H1 (cell line): ENCODE results near the gene TDO2. TPM values are rescaled to one million over a fixed set of nuclear protein-coding genes. Genes with fewer than 3 reads are reported as not detected.

Source experiments
- CTCF ChIA-PET: fragments of 300-600 bp; sonication (Branson Sonifier 250); formaldehyde crosslinking; loops from one replicate; lab custom pipeline; 2021; ENCODE audit not compliant: partially characterized antibody; lab: Charles Lee
- POLR2A ChIA-PET: fragments of 300-600 bp; sonication (Branson Sonifier 250); formaldehyde crosslinking; loops from one replicate; lab custom pipeline; 2021; ENCODE audit warnings: inconsistent platforms; ENCODE audit not compliant: partially characterized antibody; lab: Charles Lee
- DNase-seq, 2 experiments: peaks; one replicate each; pipeline versions ENCODE4 v3.0.0 to v3.0.0-alpha.2; 2010 to 2022; ENCODE audit warnings: low spot score in 2 of 2, low read depth in 1 of 2, mixed read lengths in 1 of 2
- FAIRE-seq: peaks from 2 replicates; lab custom pipeline; 2011; peaks lifted over from hg19 to GRCh38; lab: Jason Lieb, UNC
- H2AFZ ChIP-seq: 2 replicates; pipeline ENCODE4 v1.8.1; 2012; ENCODE audit warnings: low read length, inconsistent platforms
- H2AK5ac ChIP-seq: 2 replicates; pipeline ENCODE4 v1.6.1; 2013; ENCODE audit warnings: low read depth, low read length
- H2BK120ac ChIP-seq: replicated peaks from 2 replicates; pipeline ENCODE3; 2013; ENCODE audit warnings: low read depth, low read length, inconsistent platforms
- H2BK12ac ChIP-seq: 2 replicates; pipeline ENCODE4 v1.6.1; 2013; ENCODE audit warnings: low read depth, low read length
- H2BK15ac ChIP-seq: 2 replicates; pipeline ENCODE4 v1.6.1; 2013; ENCODE audit warnings: low read length
- H2BK20ac ChIP-seq: 2 replicates; pipeline ENCODE4 v1.6.1; 2013; ENCODE audit warnings: low read length
- H2BK5ac ChIP-seq: 2 replicates; pipeline ENCODE4 v1.6.1; 2013; ENCODE audit warnings: low read depth, low read length
- H3K14ac ChIP-seq: 2 replicates; pipeline ENCODE4 v1.6.1; 2013; ENCODE audit warnings: inconsistent platforms; ENCODE audit not compliant: insufficient read length
- H3K18ac ChIP-seq: 2 replicates; pipeline ENCODE4 v1.6.1; 2013; ENCODE audit warnings: low read length; ENCODE audit errors: extremely low read depth
- H3K23ac ChIP-seq: 2 replicates; pipeline ENCODE4 v1.6.1; 2013; ENCODE audit warnings: inconsistent platforms; ENCODE audit not compliant: insufficient read length
- H3K23me2 ChIP-seq: 2 replicates; pipeline ENCODE4 v1.6.1; 2013; ENCODE audit warnings: low read depth, low read length
- H3K27ac ChIP-seq: 2 replicates; pipeline ENCODE4 v1.6.1; 2011; ENCODE audit warnings: low read depth, low read length, inconsistent platforms
- H3K27me3 ChIP-seq, 4 experiments: replicated peaks in 1 of 4; 1 replicate in 1 of 4; 2 replicates in 3 of 4; pipeline versions ENCODE4 v1.6.1 to v1.8.1; 2011 to 2013; ENCODE audit warnings: low read length in 3 of 4, mild to moderate bottlenecking in 3 of 4, inconsistent platforms in 2 of 4, mixed read lengths in 2 of 4, moderate library complexity in 1 of 4; ENCODE audit not compliant: control insufficient read depth in 3 of 4, insufficient read depth in 3 of 4; ENCODE audit errors: extremely low read depth in 1 of 4
- H3K36me3 ChIP-seq, 4 experiments: 2 replicates each; pipeline versions ENCODE4 v1.6.1 to v1.8.1; 2011 to 2013; ENCODE audit warnings: mild to moderate bottlenecking in 4 of 4, low read length in 3 of 4, moderate library complexity in 2 of 4, control low read depth in 1 of 4, inconsistent platforms in 1 of 4; ENCODE audit not compliant: insufficient read depth in 4 of 4, control insufficient read depth in 2 of 4
- H3K4ac ChIP-seq: replicated peaks from 2 replicates; pipeline ENCODE3; 2013; ENCODE audit warnings: low read length, low read depth, mixed read lengths, inconsistent platforms; ENCODE audit not compliant: insufficient read length
- H3K4me1 ChIP-seq, 4 experiments: replicated peaks in 1 of 4; 1 replicate in 1 of 4; 2 replicates in 3 of 4; pipeline versions ENCODE4 v1.6.1 to v1.8.1; 2011 to 2013; ENCODE audit warnings: low read length in 3 of 4, inconsistent platforms in 2 of 4, mixed read lengths in 1 of 4; ENCODE audit not compliant: insufficient read depth in 4 of 4, control insufficient read depth in 3 of 4
- H3K4me2 ChIP-seq, 2 experiments: 2 replicates each; pipeline versions ENCODE4 v1.6.1 to v1.8.1; 2011 to 2013; ENCODE audit warnings: low read depth in 2 of 2, low read length in 2 of 2, control low read depth in 1 of 2, inconsistent platforms in 1 of 2, mild to moderate bottlenecking in 1 of 2; ENCODE audit not compliant: insufficient read depth in 1 of 2
- H3K4me3 ChIP-seq, 4 experiments: fragments of 200-600, 300-600 bp in 1 of 4; sonication (generic), shearing (Covaris generic), sonication (Bioruptor Twin) in 1 of 4; 2 replicates each; pipeline versions ENCODE4 v1.5.1 to v1.8.1; 2011 to 2016; ENCODE audit warnings: low read length in 4 of 4, low read depth in 3 of 4, control low read depth in 2 of 4, inconsistent platforms in 2 of 4, mild to moderate bottlenecking in 2 of 4, mixed read lengths in 1 of 4, moderate library complexity in 1 of 4; ENCODE audit not compliant: insufficient read depth in 2 of 4; ENCODE audit errors: extremely low read depth in 1 of 4
- H3K56ac ChIP-seq: replicated peaks from 2 replicates; pipeline ENCODE3; 2013; ENCODE audit warnings: low read depth, mild to moderate bottlenecking, mixed read lengths, low read length, inconsistent platforms; ENCODE audit not compliant: insufficient read length
- H3K79me1 ChIP-seq: 2 replicates; pipeline ENCODE4 v1.6.1; 2013; ENCODE audit warnings: low read depth, low read length, control low read depth
- H3K79me2 ChIP-seq, 2 experiments: 2 replicates each; pipeline versions ENCODE4 v1.6.1 to v1.8.1; 2012 to 2013; ENCODE audit warnings: low read length in 2 of 2, mild to moderate bottlenecking in 2 of 2, inconsistent platforms in 1 of 2; ENCODE audit not compliant: insufficient read depth in 2 of 2, control insufficient read depth in 1 of 2
- H3K9ac ChIP-seq, 4 experiments: replicated peaks in 1 of 4; 1 replicate in 1 of 4; 2 replicates in 3 of 4; pipeline versions ENCODE4 v1.6.1 to v1.8.1; 2011 to 2013; ENCODE audit warnings: low read depth in 3 of 4, low read length in 3 of 4, control low read depth in 2 of 4, mild to moderate bottlenecking in 2 of 4, moderate library complexity in 2 of 4, inconsistent platforms in 1 of 4; ENCODE audit errors: extremely low read depth in 1 of 4
- H3K9me3 ChIP-seq, 2 experiments: 2 replicates each; pipeline versions ENCODE4 v1.6.1 to v1.8.1; 2012 to 2013; ENCODE audit warnings: mild to moderate bottlenecking in 2 of 2, moderate library complexity in 2 of 2, control low read depth in 1 of 2, inconsistent platforms in 1 of 2, low read depth in 1 of 2, low read length in 1 of 2, mixed read lengths in 1 of 2; ENCODE audit not compliant: insufficient read depth in 2 of 2
- H4K20me1 ChIP-seq, 2 experiments: replicated peaks in 1 of 2; 2 replicates each; pipeline versions ENCODE3 to v1.8.1; 2011 to 2013; ENCODE audit warnings: inconsistent platforms in 2 of 2, low read length in 2 of 2, mild to moderate bottlenecking in 1 of 2; ENCODE audit not compliant: insufficient read depth in 2 of 2, control insufficient read depth in 1 of 2
- H4K5ac ChIP-seq: 2 replicates; pipeline ENCODE4 v1.6.1; 2013; ENCODE audit warnings: low read length, low read depth, mixed read lengths, inconsistent platforms; ENCODE audit not compliant: insufficient read length
- H4K8ac ChIP-seq: 2 replicates; pipeline ENCODE4 v1.8.0; 2013; ENCODE audit warnings: mild to moderate bottlenecking, moderate library complexity, low read length, inconsistent platforms; ENCODE audit not compliant: insufficient read depth; ENCODE audit errors: extremely low read depth
- H4K91ac ChIP-seq: replicated peaks from 2 replicates; pipeline ENCODE3; 2013; ENCODE audit warnings: low read length, mixed read lengths, inconsistent platforms; ENCODE audit not compliant: insufficient read length
- RXRA ChIP-seq: IDR thresholded peaks from 2 replicates; pipeline ENCODE4 v1.6.1; 2011; ENCODE audit warnings: low read depth, mild to moderate bottlenecking, low read length, moderate library complexity; ENCODE audit not compliant: insufficient read depth
- SIN3A ChIP-seq, 2 experiments: IDR thresholded peaks in 1 of 2; conservative IDR thresholded peaks in 1 of 2; 2 replicates each; pipeline ENCODE4 v1.6.1; 2011 to 2012; ENCODE audit warnings: low read length in 2 of 2, improper control_type of control experiment in 1 of 2, low read depth in 1 of 2, mild to moderate bottlenecking in 1 of 2
- SIX5 ChIP-seq: IDR thresholded peaks from 2 replicates; pipeline ENCODE4 v1.6.1; 2011; ENCODE audit warnings: mild to moderate bottlenecking, low read depth, low read length
- SP1 ChIP-seq: IDR thresholded peaks from 2 replicates; pipeline ENCODE4 v1.6.1; 2011; ENCODE audit warnings: low read depth, low read length
- ZNF274 ChIP-seq: IDR thresholded peaks from 2 replicates; pipeline ENCODE4 v1.7.0; 2012; ENCODE audit warnings: low read length, borderline replicate concordance; ENCODE audit errors: extremely low read depth
- WGBS, 2 experiments: shearing (Covaris generic) in 1 of 2; methylation state at CpG; one replicate each; pipeline versions ENCODE4 v1.1.6 to v1.1.7; 2013 to 2015; ENCODE audit warnings: low lambda C conversion rate in 2 of 2, mixed read lengths in 2 of 2, inconsistent platforms in 1 of 2, low coverage in 1 of 2, missing lambda C conversion rate in 1 of 2; ENCODE audit not compliant: insufficient replicate concordance in 2 of 2, insufficient coverage in 1 of 2, insufficient read length in 1 of 2; ENCODE audit errors: extremely low coverage in 1 of 2, missing lambda C conversion rate in 1 of 2; 5-methylcytosine and 5-hydroxymethylcytosine counted together
- polyA plus RNA-seq, 7 experiments: library from polyadenylated mRNA; depleted of rRNA in 3 of 7; stranded (reverse) in 5 of 7; unstranded in 2 of 7; fragments of >200 nt in 5 of 7; fragments of 200-250 nt in 2 of 7; gene quantifications; 1 replicate in 5 of 7; 2 replicates in 1 of 7; 4 replicates in 1 of 7; pipeline versions ENCODE4 v1.2.1 to v1.2.3, GENCODE V29; 2011 to 2013; ENCODE audit warnings: missing spikeins in 2 of 7, mixed read lengths in 2 of 7
- total RNA-seq: library from RNA; stranded (reverse); fragmentation: NEBNext Ultra II Directional; extraction: Animal tissue kit (Norgen Biotek cat#: 25700); gene quantifications from 2 replicates; pipeline ENCODE4 v1.2.1, GENCODE V29; 2021
- TF ChIP-seq, protein P1 (sequence below): IDR thresholded peaks from 2 replicates; pipeline ENCODE4 v1.6.1; 2011; ENCODE audit warnings: low read depth, mild to moderate bottlenecking, low read length; ENCODE audit not compliant: insufficient read depth
- TF ChIP-seq, protein P2 (sequence below): IDR thresholded peaks from 2 replicates; pipeline ENCODE4 v1.6.1; 2012; ENCODE audit warnings: inconsistent platforms
- TF ChIP-seq, protein P3 (sequence below): IDR thresholded peaks from 2 replicates; pipeline ENCODE4 v1.6.1; 2012; ENCODE audit warnings: low read length, inconsistent platforms

TDO2 gene
- total and polyA plus RNA-seq, 2 of the 8 experiments (the other 6 are each of a cell fraction or from before 2014, with no cell fraction given) = 0.03 TPM; not detected in 1

DNA sequence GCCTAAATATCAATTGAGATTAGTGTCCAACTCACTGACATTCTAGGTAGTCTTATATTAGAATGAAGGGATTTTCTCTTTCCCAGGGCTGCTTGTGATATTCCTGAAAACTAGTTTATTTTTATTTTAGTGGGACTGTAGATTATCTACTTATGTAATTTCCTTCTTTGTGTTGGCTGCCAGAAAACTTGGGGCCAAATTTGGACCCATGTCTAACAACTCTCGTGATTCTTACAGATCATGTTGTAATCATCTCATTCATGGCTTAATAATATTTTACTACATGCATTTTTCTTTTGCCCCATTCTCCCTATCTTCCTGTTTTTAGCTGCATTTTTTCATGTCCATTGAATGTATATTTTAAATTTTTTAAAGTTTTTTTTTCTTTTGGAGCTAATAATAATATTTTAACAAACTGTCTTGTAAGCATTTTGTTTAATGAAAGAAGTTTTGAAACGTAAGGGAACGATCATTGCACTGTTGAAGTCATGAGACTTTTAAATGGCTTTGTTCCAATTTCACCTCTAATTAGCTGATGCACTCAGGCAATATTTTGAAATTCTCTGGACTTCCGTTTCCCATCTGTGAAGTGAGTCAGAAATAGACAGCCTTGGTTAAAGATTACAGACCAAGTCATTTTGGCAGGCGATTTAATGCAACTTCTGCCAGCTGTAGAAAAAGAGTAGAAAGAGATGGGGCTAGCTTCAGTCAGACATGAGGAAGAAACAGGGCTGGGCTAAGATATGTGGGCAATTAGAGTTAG, 14.3 kb upstream of the TDO2 start:
- FAIRE-seq = no peak
- Histone ChIP-seq H3K4me2 (no peak overlapping the region), H3K4me3 (no peak overlapping the region), H2BK20ac (no peak overlapping the region), H4K8ac (no peak overlapping the region), H3K14ac (no peak overlapping the region), H4K5ac (no peak overlapping the region), H2AK5ac (no peak overlapping the region), H3K27ac (no peak overlapping the region), H3K56ac (no peak overlapping the region), H3K79me2 (no peaks in the 10 kb centered on the region), H4K20me1 (no peaks in the 10 kb centered on the region), H3K79me1 (no peaks in the 10 kb centered on the region), H2BK15ac (no peak overlapping the region), H3K23ac (no peak overlapping the region), H3K23me2 (no peaks in the 10 kb centered on the region), H3K9me3 (no peaks in the 10 kb centered on the region), H3K18ac (no peak overlapping the region), H3K4ac (no peak overlapping the region), H4K91ac (no peak overlapping the region), H2BK12ac (no peak overlapping the region), H2BK5ac (no peak overlapping the region), H2AFZ (no peak overlapping the region), H3K27me3 (no peaks in the 10 kb centered on the region)
- POLR2A ChIA-PET = no interaction called here
- CTCF ChIA-PET = interaction anchor here (0.6 to 1.4 kb wide), 2 partner anchors 19 to 32 kb away, joined by 3 read pairs; no protein-coding TSS in a partner anchor
- WGBS, 2 experiments = 76% methylated on average over 5 of the region's 5 CpGs; no CpG with 5 or more reads in 1 of the 2 experiments
- DNase-seq = no peak
- no peak for TF ChIP-seq SIN3A (conservative IDR thresholded peaks at IDR 0.05 in 1 of 2, IDR thresholded peaks at IDR 0.05 in 1 of 2; ENCODE audit: low read depth in 1 of 2, low read length in 2 of 2)
- no peak for TF ChIP-seq ZNF274
- TF ChIP-seq, protein P1, sequence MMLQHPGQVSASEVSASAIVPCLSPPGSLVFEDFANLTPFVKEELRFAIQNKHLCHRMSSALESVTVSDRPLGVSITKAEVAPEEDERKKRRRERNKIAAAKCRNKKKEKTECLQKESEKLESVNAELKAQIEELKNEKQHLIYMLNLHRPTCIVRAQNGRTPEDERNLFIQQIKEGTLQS = no peak
- TF ChIP-seq, protein P2, sequence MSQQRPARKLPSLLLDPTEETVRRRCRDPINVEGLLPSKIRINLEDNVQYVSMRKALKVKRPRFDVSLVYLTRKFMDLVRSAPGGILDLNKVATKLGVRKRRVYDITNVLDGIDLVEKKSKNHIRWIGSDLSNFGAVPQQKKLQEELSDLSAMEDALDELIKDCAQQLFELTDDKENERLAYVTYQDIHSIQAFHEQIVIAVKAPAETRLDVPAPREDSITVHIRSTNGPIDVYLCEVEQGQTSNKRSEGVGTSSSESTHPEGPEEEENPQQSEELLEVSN = no peak
- TF ChIP-seq SP1 = no peak
- TF ChIP-seq, protein P3, sequence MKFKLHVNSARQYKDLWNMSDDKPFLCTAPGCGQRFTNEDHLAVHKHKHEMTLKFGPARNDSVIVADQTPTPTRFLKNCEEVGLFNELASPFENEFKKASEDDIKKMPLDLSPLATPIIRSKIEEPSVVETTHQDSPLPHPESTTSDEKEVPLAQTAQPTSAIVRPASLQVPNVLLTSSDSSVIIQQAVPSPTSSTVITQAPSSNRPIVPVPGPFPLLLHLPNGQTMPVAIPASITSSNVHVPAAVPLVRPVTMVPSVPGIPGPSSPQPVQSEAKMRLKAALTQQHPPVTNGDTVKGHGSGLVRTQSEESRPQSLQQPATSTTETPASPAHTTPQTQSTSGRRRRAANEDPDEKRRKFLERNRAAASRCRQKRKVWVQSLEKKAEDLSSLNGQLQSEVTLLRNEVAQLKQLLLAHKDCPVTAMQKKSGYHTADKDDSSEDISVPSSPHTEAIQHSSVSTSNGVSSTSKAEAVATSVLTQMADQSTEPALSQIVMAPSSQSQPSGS = no peak
- no peak for TF ChIP-seq RXRA
- no peak for TF ChIP-seq SIX5
- TF ChIP-seq, all 59 proteins: peak for 0
- Histone ChIP-seq H3K4me1 (no peaks in the 10 kb centered on the region), H2BK120ac (no peak overlapping the region), H3K36me3 (no peaks in the 10 kb centered on the region), H3K9ac (no peak overlapping the region)
